ENCODE measurements around the gene KRT13. TPM values are rescaled to one million over a fixed set of nuclear protein-coding genes. Genes with fewer than 3 reads are reported as not detected.

Gene KRT13
- total RNA-seq, 1 experiment from 2014 or later, result not detected

DNA sequence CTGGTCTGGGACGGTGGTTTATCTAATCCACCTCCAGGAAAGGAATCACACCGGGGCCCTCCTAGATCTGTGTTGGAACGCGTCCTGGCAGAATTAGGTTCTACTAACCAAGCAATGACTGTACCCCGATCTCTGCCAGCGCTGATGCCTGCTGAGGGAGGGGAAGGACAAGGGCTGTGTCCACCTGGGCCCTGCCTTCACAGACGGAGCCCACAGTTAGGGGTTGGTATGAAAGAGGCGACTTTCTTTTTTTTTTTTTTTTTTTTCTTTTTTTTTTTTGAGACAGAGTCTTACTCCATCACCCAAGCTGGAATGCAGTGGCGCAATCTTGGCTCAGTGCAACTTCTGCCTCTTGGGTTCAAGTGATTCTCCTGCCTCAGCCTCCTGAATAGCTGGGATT lies 32.6 kb upstream of the KRT13 start (continued):
- TF ChIP-seq FOXK1 (CRISPR knock-in tag; IDR thresholded peaks at IDR 0.05) (no peak), SMAD4 (CRISPR knock-in tag; IDR thresholded peaks at IDR 0.05) (no peak), ZNF219 (CRISPR knock-in tag; IDR thresholded peaks at IDR 0.05; ENCODE audit: borderline replicate concordance) (no peak), TP53 (CRISPR knock-in tag; IDR thresholded peaks at IDR 0.05) (no peak), SOX15 (CRISPR knock-in tag; IDR thresholded peaks at IDR 0.05) (no peak), CREM (CRISPR knock-in tag; IDR thresholded peaks at IDR 0.05) (no peak), TCF7 (CRISPR knock-in tag; IDR thresholded peaks at IDR 0.05; ENCODE audit: low read depth) (no peak), ZNF138 (CRISPR knock-in tag; conservative IDR thresholded peaks at IDR 0.05) (no peak), RORB (CRISPR knock-in tag; IDR thresholded peaks at IDR 0.05) (no peak)
- TF ChIP-seq, protein P1, sequence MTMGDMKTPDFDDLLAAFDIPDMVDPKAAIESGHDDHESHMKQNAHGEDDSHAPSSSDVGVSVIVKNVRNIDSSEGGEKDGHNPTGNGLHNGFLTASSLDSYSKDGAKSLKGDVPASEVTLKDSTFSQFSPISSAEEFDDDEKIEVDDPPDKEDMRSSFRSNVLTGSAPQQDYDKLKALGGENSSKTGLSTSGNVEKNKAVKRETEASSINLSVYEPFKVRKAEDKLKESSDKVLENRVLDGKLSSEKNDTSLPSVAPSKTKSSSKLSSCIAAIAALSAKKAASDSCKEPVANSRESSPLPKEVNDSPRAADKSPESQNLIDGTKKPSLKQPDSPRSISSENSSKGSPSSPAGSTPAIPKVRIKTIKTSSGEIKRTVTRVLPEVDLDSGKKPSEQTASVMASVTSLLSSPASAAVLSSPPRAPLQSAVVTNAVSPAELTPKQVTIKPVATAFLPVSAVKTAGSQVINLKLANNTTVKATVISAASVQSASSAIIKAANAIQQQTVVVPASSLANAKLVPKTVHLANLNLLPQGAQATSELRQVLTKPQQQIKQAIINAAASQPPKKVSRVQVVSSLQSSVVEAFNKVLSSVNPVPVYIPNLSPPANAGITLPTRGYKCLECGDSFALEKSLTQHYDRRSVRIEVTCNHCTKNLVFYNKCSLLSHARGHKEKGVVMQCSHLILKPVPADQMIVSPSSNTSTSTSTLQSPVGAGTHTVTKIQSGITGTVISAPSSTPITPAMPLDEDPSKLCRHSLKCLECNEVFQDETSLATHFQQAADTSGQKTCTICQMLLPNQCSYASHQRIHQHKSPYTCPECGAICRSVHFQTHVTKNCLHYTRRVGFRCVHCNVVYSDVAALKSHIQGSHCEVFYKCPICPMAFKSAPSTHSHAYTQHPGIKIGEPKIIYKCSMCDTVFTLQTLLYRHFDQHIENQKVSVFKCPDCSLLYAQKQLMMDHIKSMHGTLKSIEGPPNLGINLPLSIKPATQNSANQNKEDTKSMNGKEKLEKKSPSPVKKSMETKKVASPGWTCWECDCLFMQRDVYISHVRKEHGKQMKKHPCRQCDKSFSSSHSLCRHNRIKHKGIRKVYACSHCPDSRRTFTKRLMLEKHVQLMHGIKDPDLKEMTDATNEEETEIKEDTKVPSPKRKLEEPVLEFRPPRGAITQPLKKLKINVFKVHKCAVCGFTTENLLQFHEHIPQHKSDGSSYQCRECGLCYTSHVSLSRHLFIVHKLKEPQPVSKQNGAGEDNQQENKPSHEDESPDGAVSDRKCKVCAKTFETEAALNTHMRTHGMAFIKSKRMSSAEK (CRISPR knock-in tag; IDR thresholded peaks at IDR 0.05; ENCODE audit: borderline replicate concordance), result no peak
- TF ChIP-seq, protein P2, sequence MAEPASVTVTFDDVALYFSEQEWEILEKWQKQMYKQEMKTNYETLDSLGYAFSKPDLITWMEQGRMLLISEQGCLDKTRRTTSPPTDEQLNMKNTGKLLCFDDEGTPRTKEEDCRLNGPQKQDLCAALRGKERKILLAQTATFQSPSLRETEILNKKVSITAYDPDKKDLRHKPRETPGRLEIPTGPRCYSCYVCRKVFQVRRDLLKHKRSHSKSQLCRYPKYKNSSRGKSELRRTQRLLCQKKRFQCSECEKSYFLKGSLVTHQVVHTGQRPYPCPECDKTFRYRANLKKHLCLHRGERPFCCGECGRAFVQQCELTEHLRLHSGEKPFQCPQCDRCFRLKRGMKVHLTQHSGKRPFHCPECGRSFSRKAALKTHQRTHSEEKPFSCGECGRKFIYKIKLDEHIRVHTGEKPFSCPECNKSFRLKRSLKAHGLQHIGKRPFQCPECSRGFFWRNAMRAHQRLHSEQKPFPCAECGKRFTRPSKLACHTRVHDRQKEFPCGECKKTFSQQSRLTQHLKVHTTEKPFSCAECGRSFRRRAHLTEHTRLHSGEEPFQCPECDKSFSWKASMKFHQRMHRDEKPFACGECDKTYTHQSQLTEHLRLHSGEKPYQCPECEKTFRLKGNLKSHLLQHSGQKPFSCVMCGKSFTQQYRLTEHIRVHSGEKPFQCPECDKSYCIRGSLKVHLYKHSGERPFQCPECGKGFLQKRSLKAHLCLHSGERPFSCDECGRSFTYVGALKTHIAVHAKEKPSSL (CRISPR knock-in tag; conservative IDR thresholded peaks at IDR 0.05), result no peak
- TF ChIP-seq, protein P3, sequence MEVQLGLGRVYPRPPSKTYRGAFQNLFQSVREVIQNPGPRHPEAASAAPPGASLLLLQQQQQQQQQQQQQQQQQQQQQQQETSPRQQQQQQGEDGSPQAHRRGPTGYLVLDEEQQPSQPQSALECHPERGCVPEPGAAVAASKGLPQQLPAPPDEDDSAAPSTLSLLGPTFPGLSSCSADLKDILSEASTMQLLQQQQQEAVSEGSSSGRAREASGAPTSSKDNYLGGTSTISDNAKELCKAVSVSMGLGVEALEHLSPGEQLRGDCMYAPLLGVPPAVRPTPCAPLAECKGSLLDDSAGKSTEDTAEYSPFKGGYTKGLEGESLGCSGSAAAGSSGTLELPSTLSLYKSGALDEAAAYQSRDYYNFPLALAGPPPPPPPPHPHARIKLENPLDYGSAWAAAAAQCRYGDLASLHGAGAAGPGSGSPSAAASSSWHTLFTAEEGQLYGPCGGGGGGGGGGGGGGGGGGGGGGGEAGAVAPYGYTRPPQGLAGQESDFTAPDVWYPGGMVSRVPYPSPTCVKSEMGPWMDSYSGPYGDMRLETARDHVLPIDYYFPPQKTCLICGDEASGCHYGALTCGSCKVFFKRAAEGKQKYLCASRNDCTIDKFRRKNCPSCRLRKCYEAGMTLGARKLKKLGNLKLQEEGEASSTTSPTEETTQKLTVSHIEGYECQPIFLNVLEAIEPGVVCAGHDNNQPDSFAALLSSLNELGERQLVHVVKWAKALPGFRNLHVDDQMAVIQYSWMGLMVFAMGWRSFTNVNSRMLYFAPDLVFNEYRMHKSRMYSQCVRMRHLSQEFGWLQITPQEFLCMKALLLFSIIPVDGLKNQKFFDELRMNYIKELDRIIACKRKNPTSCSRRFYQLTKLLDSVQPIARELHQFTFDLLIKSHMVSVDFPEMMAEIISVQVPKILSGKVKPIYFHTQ (CRISPR knock-in tag; IDR thresholded peaks at IDR 0.05), result no peak
- TF ChIP-seq, protein P4, sequence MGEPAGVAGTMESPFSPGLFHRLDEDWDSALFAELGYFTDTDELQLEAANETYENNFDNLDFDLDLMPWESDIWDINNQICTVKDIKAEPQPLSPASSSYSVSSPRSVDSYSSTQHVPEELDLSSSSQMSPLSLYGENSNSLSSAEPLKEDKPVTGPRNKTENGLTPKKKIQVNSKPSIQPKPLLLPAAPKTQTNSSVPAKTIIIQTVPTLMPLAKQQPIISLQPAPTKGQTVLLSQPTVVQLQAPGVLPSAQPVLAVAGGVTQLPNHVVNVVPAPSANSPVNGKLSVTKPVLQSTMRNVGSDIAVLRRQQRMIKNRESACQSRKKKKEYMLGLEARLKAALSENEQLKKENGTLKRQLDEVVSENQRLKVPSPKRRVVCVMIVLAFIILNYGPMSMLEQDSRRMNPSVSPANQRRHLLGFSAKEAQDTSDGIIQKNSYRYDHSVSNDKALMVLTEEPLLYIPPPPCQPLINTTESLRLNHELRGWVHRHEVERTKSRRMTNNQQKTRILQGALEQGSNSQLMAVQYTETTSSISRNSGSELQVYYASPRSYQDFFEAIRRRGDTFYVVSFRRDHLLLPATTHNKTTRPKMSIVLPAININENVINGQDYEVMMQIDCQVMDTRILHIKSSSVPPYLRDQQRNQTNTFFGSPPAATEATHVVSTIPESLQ (CRISPR knock-in tag; IDR thresholded peaks at IDR 0.05), result no peak

DNA sequence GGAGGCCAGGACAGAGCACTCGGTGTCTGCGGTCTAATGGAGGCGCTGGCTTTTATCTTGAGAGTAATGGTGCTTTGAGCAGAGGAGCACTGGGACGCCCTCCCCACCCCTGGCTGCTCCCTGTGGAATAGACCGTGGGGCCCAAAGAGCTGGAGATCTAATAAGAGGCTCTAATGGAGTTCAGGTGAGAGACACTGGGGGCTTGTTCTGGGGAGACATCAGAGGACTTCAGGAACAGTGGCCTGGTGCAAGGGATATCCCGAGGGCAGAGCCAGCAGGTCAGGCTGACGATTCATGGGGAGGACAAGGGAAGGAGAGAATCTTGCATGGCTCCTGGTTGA lies 32.2 kb upstream of the KRT13 start:
- TF ChIP-seq, protein P5, sequence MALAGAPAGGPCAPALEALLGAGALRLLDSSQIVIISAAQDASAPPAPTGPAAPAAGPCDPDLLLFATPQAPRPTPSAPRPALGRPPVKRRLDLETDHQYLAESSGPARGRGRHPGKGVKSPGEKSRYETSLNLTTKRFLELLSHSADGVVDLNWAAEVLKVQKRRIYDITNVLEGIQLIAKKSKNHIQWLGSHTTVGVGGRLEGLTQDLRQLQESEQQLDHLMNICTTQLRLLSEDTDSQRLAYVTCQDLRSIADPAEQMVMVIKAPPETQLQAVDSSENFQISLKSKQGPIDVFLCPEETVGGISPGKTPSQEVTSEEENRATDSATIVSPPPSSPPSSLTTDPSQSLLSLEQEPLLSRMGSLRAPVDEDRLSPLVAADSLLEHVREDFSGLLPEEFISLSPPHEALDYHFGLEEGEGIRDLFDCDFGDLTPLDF (CRISPR knock-in tag; IDR thresholded peaks at IDR 0.05), result no peak
- TF ChIP-seq, protein P6, sequence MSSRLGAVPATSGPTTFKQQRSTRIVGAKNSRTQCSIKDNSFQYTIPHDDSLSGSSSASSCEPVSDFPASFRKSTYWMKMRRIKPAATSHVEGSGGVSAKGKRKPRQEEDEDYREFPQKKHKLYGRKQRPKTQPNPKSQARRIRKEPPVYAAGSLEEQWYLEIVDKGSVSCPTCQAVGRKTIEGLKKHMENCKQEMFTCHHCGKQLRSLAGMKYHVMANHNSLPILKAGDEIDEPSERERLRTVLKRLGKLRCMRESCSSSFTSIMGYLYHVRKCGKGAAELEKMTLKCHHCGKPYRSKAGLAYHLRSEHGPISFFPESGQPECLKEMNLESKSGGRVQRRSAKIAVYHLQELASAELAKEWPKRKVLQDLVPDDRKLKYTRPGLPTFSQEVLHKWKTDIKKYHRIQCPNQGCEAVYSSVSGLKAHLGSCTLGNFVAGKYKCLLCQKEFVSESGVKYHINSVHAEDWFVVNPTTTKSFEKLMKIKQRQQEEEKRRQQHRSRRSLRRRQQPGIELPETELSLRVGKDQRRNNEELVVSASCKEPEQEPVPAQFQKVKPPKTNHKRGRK (CRISPR knock-in tag; IDR thresholded peaks at IDR 0.05; ENCODE audit: borderline replicate concordance), result no peak
- TF ChIP-seq, protein P4 (CRISPR knock-in tag; IDR thresholded peaks at IDR 0.05), result no peak
- TF ChIP-seq SMAD4 (CRISPR knock-in tag; IDR thresholded peaks at IDR 0.05) (no peak), SMAD3 (CRISPR knock-in tag; IDR thresholded peaks at IDR 0.05; ENCODE audit: borderline replicate concordance) (no peak)
- TF ChIP-seq, protein P7, sequence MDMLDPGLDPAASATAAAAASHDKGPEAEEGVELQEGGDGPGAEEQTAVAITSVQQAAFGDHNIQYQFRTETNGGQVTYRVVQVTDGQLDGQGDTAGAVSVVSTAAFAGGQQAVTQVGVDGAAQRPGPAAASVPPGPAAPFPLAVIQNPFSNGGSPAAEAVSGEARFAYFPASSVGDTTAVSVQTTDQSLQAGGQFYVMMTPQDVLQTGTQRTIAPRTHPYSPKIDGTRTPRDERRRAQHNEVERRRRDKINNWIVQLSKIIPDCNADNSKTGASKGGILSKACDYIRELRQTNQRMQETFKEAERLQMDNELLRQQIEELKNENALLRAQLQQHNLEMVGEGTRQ (CRISPR knock-in tag; IDR thresholded peaks at IDR 0.05), result no peak
- Mint-ChIP-seq H3K27me3 (ENCODE audit: low read depth) (no peaks in the 10 kb centered on the region), H3K4me1 (peaks cover 52% of the 10 kb centered on the region), H3K9me3 (no peaks in the 10 kb centered on the region), H3K27ac (no peak overlapping the region), H3K36me3 (no peaks in the 10 kb centered on the region), H3K4me3 (no peak overlapping the region)
- CTCF ChIA-PET, result interaction anchor here (0.6 to 7.4 kb wide), 4 partner anchors 11 to 128 kb away, joined by 3 to 122 read pairs (median 6); no protein-coding TSS in a partner anchor
- DNase-seq (ENCODE audit: low spot score) (no peak), ATAC-seq (no peak)
- POLR2A ChIA-PET, result interaction anchor here (0.6 kb wide), 1 partner anchor 890 kb away, joined by 3 read pairs; no protein-coding TSS in a partner anchor
